Breast epithelium (tissue), 4 donors: ENCODE data around the gene TASP1. TPM values are rescaled to one million over a fixed set of nuclear protein-coding genes. Genes with fewer than 3 reads are reported as not detected.
"Not testable (repeated sequence)": the region's sequence is repeated elsewhere in the genome, so short reads cannot be mapped to it uniquely, and the experiment has no call there.

Experiments
- DNase-seq, 2 donors: peaks; one replicate each; pipeline ENCODE4 v3.0.0-alpha.2; 2019; ENCODE audit warnings: low spot score in 2 of 2
- H3K27ac ChIP-seq, 2 donors: fragments of 200-600 bp; sonication (generic) in 1 of 2; one replicate each; pipeline ENCODE4 v1.5.1; 2016 to 2019; ENCODE audit warnings: mild to moderate bottlenecking in 1 of 2
- H3K27me3 ChIP-seq, 2 donors: fragments of 200-600 bp; sonication (generic) in 1 of 2; one replicate each; pipeline versions ENCODE4 v1.5.1 to v1.6.0; 2017 to 2019; ENCODE audit warnings: control low read depth in 1 of 2, mild to moderate bottlenecking in 1 of 2
- H3K36me3 ChIP-seq: fragments of 200-600 bp; one replicate; pipeline ENCODE4 v1.5.1; 2019
- H3K4me1 ChIP-seq, 2 donors: fragments of 200-600 bp; sonication (generic); one replicate each; pipeline ENCODE4 v1.5.1; 2016 to 2019; ENCODE audit warnings: control low read depth in 1 of 2
- H3K4me3 ChIP-seq, 3 donors: fragments of 200-600 bp; sonication (generic); 1 replicate in 2 of 3; 2 replicates in 1 of 3; pipeline ENCODE4 v1.5.1; 2016 to 2019; ENCODE audit warnings: mild to moderate bottlenecking in 3 of 3, moderate library complexity in 2 of 3
- H3K9me3 ChIP-seq, 2 donors: fragments of 200-600 bp; sonication (generic) in 1 of 2; one replicate each; pipeline ENCODE4 v1.5.1; 2016 to 2019; ENCODE audit warnings: control low read depth in 1 of 2
- CTCF ChIP-seq, 3 donors: fragments of 450-650 bp; IDR thresholded peaks; one replicate each; pipeline ENCODE4 v1.5.1; 2016 to 2017; ENCODE audit warnings: antibody characterized with exemption in 3 of 3, mild to moderate bottlenecking in 3 of 3, moderate library complexity in 3 of 3
- POLR2A ChIP-seq: fragments of 450-650 bp; IDR thresholded peaks from one replicate; pipeline ENCODE4 v1.6.1; 2016; ENCODE audit warnings: antibody characterized with exemption, mild to moderate bottlenecking, moderate library complexity
- POLR2AphosphoS5 ChIP-seq, 3 donors: sonication (generic); formaldehyde crosslinking; IDR thresholded peaks; one replicate each; pipeline ENCODE4 v1.6.1; 2017; ENCODE audit warnings: antibody characterized with exemption in 3 of 3
- intact Hi-C: fragments of 100-400 bp; cut with DNase I; formaldehyde crosslinking; loops from one replicate; pipeline ENCODE4 v1.15.1; 2023; ENCODE audit warnings: low total_unique reads
- total RNA-seq, 3 donors: library from RNA; depleted of rRNA; stranded (reverse); fragments of >200 nt; gene quantifications; one replicate each; pipeline ENCODE4 v1.1.0, GENCODE V29; 2016

Gene TASP1
- total RNA-seq, 3 donors from 2014 or later, result 12.0 to 26.1 (median 19.0) TPM

- DNase-seq, result no peak
- Histone ChIP-seq H3K4me3 (no peak overlapping the region), H3K27ac (no peak overlapping the region), H3K36me3 (no peaks in the 10 kb centered on the region), H3K27me3 (no peaks in the 10 kb centered on the region), H3K9me3 (no peaks in the 10 kb centered on the region), H3K4me1 (no peaks in the 10 kb centered on the region)
- TF ChIP-seq CTCF (IDR thresholded peaks at IDR 0.05) (no peak), POLR2AphosphoS5 (IDR thresholded peaks at IDR 0.05) (no peak), POLR2A (no peak)
- intact Hi-C loops, result no loop called here
Observed at GRCh38 chr20:13648291-13649228, 9.8 kb upstream of the TASP1 start.

- H3K27me3 ChIP-seq, result no peaks in the 10 kb centered on the region
- H3K36me3 ChIP-seq, result no peaks in the 10 kb centered on the region
- no peaks in the 10 kb centered on the region for H3K4me1 ChIP-seq
- H3K27ac ChIP-seq, result no peak overlapping the region
- no peak for TF ChIP-seq POLR2A
- TF ChIP-seq CTCF (IDR thresholded peaks at IDR 0.05), result no peak
- TF ChIP-seq POLR2AphosphoS5 (IDR thresholded peaks at IDR 0.05), result no peak
- no peak overlapping the region for H3K4me3 ChIP-seq
- H3K9me3 ChIP-seq, result no peaks in the 10 kb centered on the region
- intact Hi-C loops, result no loop called here
- no peak for DNase-seq
Observed at GRCh38 chr20:13644010-13644409, 5.3 kb upstream of the TASP1 start.

GRCh38 chr20:13639150-13639497 is 392 bp upstream of the TASP1 start:
- H3K27ac ChIP-seq, result peak overlapping the region; percentile 90 to 92
- TF ChIP-seq POLR2A (no peak), CTCF (IDR thresholded peaks at IDR 0.05) (no peak), POLR2AphosphoS5 (IDR thresholded peaks at IDR 0.05) (no peak)
- no peaks in the 10 kb centered on the region for H3K36me3 ChIP-seq
- intact Hi-C loops, result no loop called here
- H3K27me3 ChIP-seq, result no peaks in the 10 kb centered on the region
- DNase-seq, result no peak
- no peaks in the 10 kb centered on the region for H3K4me1 ChIP-seq
- peak overlapping the region; percentile 82 to 95 (median 90) for H3K4me3 ChIP-seq
- no peaks in the 10 kb centered on the region for H3K9me3 ChIP-seq

- H3K4me3 ChIP-seq, result peak overlapping the region; percentile 82 to 95 (median 90)
- H3K27me3 ChIP-seq, result no peaks in the 10 kb centered on the region
- TF ChIP-seq CTCF (IDR thresholded peaks at IDR 0.05) (no peak), POLR2AphosphoS5 (IDR thresholded peaks at IDR 0.05) (no peak), POLR2A (no peak)
- no peaks in the 10 kb centered on the region for H3K36me3 ChIP-seq
- intact Hi-C loops, result no loop called here
- H3K4me1 ChIP-seq, result no peaks in the 10 kb centered on the region
- DNase-seq, result no peak
- H3K9me3 ChIP-seq, result no peaks in the 10 kb centered on the region
- peak overlapping the region; percentile 90 to 92 for H3K27ac ChIP-seq
Observed at GRCh38 chr20:13638162-13638495, 603 bp downstream of the TASP1 start.

GRCh38 chr20:13632431-13632830 is 6.3 kb downstream of the TASP1 start:
- H3K9me3 ChIP-seq, result no peaks in the 10 kb centered on the region
- no peaks in the 10 kb centered on the region for H3K27me3 ChIP-seq
- intact Hi-C loops, result no loop called here
- H3K27ac ChIP-seq, result no peak overlapping the region
- no peak for TF ChIP-seq CTCF (IDR thresholded peaks at IDR 0.05)
- TF ChIP-seq POLR2A, result no peak
- no peak for TF ChIP-seq POLR2AphosphoS5 (IDR thresholded peaks at IDR 0.05)
- H3K4me1 ChIP-seq, result no peaks in the 10 kb centered on the region
- no peak overlapping the region for H3K4me3 ChIP-seq
- H3K36me3 ChIP-seq, result no peaks in the 10 kb centered on the region
- DNase-seq, result no peak

GRCh38 chr20:13627525-13627924 is 11.2 kb downstream of the TASP1 start:
- H3K27ac ChIP-seq, H3K4me3 ChIP-seq, intact Hi-C loops, H3K27me3 ChIP-seq, H3K36me3 ChIP-seq, DNase-seq, H3K9me3 ChIP-seq, H3K4me1 ChIP-seq: not testable (repeated sequence)
